Erythroblast (primary cell): Measurements from ENCODE around the gene ABAT.

Source experiments
- GATA1 ChIP-seq: IDR thresholded peaks from 2 replicates; pipeline ENCODE4 v1.6.1; 2011; ENCODE audit warnings: low read depth, mild to moderate bottlenecking, control low read depth, low read length, moderate library complexity
- POLR2A ChIP-seq: IDR thresholded peaks from 2 replicates; pipeline ENCODE4 v1.6.1; 2011; ENCODE audit warnings: mild to moderate bottlenecking, low read length

DNA sequence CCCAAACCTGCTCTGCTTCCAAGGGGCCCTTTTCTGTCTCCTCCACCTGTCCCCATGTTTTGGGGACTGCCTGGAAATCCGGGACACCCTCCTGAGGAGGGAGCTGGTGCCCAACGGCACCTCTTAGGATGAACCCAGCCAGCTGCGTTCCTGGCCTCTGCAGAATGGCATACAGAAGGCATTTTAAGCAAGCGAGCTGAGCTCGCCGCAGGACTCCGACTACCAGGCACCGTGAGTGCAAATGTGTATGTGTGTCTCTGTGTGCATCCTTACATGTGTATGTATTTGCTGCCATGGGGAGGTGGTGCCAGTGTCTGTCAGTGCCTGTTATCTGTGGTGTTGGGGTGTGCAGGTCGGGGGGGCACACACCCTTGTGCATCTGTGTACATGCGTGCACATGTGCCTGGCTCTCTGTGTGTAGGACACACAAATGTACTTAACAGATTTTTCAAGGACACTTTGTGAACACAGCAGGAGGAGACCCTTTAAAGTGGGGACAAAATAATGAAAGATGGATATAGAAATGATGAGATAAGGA lies 39.3 kb downstream of the ABAT start:
- TF ChIP-seq POLR2A (no peak), GATA1 (no peak)
